Measurements from ENCODE around the gene PNLIPRP1.

Gene PNLIPRP1

GRCh38 chr10:116554628-116555027, 36.1 kb upstream of the PNLIPRP1 start:
- DNase-seq (ENCODE audit: low read depth) = no peak
- TF ChIP-seq CTCF (IDR thresholded peaks at IDR 0.05; ENCODE audit: insufficient read depth, low read depth, low read length, missing control alignments) = no peak
- no peak overlapping the region for H3K4me3 ChIP-seq (ENCODE audit: low read length)

GRCh38 chr10:116555880-116556279, 34.9 kb upstream of the PNLIPRP1 start:
- TF ChIP-seq CTCF (IDR thresholded peaks at IDR 0.05; ENCODE audit: insufficient read depth, low read depth, low read length, missing control alignments) = no peak
- DNase-seq (ENCODE audit: low read depth) = no peak

GRCh38 chr10:116557305-116557880, 33.4 kb upstream of the PNLIPRP1 start:
- DNase-seq (ENCODE audit: low read depth) = no peak
- no peak for TF ChIP-seq CTCF (IDR thresholded peaks at IDR 0.05; ENCODE audit: insufficient read depth, low read depth, low read length, missing control alignments)
- no peak overlapping the region for H3K4me3 ChIP-seq (ENCODE audit: low read length)

More at GRCh38 chr10:116555880-116556279, 34.9 kb upstream of the PNLIPRP1 start:
- H3K4me3 ChIP-seq (ENCODE audit: low read length) = no peak overlapping the region

- H3K4me3 ChIP-seq (ENCODE audit: low read length) = no peak overlapping the region
- TF ChIP-seq CTCF (IDR thresholded peaks at IDR 0.05; ENCODE audit: insufficient read depth, low read depth, low read length, missing control alignments) = no peak
- DNase-seq (ENCODE audit: low read depth) = no peak
These were observed 25.2 kb upstream of the PNLIPRP1 start for GRCh38 chr10:116565534-116565933.

- no peak for DNase-seq (ENCODE audit: low read depth)
- no peak for TF ChIP-seq CTCF (IDR thresholded peaks at IDR 0.05; ENCODE audit: insufficient read depth, low read depth, low read length, missing control alignments)
- H3K4me3 ChIP-seq (ENCODE audit: low read length) = no peak overlapping the region
These were observed 23.8 kb upstream of the PNLIPRP1 start for GRCh38 chr10:116566932-116567331.

GRCh38 chr10:116567335-116567734, 23.4 kb upstream of the PNLIPRP1 start:
- H3K4me3 ChIP-seq (ENCODE audit: low read length) = no peak overlapping the region
- TF ChIP-seq CTCF (IDR thresholded peaks at IDR 0.05; ENCODE audit: insufficient read depth, low read depth, low read length, missing control alignments) = no peak
- DNase-seq (ENCODE audit: low read depth) = peak; percentile 5

- no peak overlapping the region for H3K4me3 ChIP-seq (ENCODE audit: low read length)
- no peak for DNase-seq (ENCODE audit: low read depth)
- no peak for TF ChIP-seq CTCF (IDR thresholded peaks at IDR 0.05; ENCODE audit: insufficient read depth, low read depth, low read length, missing control alignments)
These were observed 16.0 kb upstream of the PNLIPRP1 start for GRCh38 chr10:116574797-116575196.

Measured in epithelial cell of esophagus (primary cell).